GM12878 (cell line): ENCODE data around the gene ENPP6. TPM values are rescaled to one million over a fixed set of nuclear protein-coding genes. Genes with fewer than 3 reads are reported as not detected.

Experiments used
- FOXK2 ChIP-seq: fragments of 450-650 bp; IDR thresholded peaks from 2 replicates; pipeline ENCODE4 v1.6.1; 2017; ENCODE audit warnings: mild to moderate bottlenecking, moderate library complexity
- IKZF1 ChIP-seq: fragments of 450-650 bp; conservative IDR thresholded peaks from 2 replicates; pipeline ENCODE4 v1.6.1; 2017; ENCODE audit warnings: antibody characterized with exemption, mild to moderate bottlenecking
- MXI1 ChIP-seq: fragments of 150-350 bp; IDR thresholded peaks from 2 replicates; pipeline ENCODE4 v1.6.1; 2011; ENCODE audit warnings: low read depth, mild to moderate bottlenecking, inconsistent platforms, low read length, improper control_type of control experiment
- PAX8 ChIP-seq: fragments of 450-650 bp; IDR thresholded peaks from 2 replicates; pipeline ENCODE4 v1.6.1; 2017; ENCODE audit warnings: mild to moderate bottlenecking, moderate library complexity
- TCF7 ChIP-seq: IDR thresholded peaks from 2 replicates; pipeline ENCODE4 v1.6.1; 2014; ENCODE audit warnings: antibody characterized with exemption, borderline replicate concordance
- ZNF217 ChIP-seq: fragments of 450-650 bp; IDR thresholded peaks from 2 replicates; pipeline ENCODE4 v1.6.1; 2017; ENCODE audit warnings: antibody characterized with exemption, mild to moderate bottlenecking
- polyA plus RNA-seq, 11 experiments: library from polyadenylated mRNA; depleted of rRNA in 4 of 11; unstranded in 6 of 11; stranded (reverse) in 5 of 11; fragments of >200 nt; fragmentation: Nextera tagmentation in 4 of 11; fragmentation: Illumina TruSeq in 1 of 11; extraction: Ambion mirVana in 4 of 11; extraction: Trizol in 1 of 11; gene quantifications; 1 replicate in 1 of 11; 2 replicates in 10 of 11; pipeline versions ENCODE4 v1.2.1 to v1.2.3, GENCODE V29; 2011 to 2016; ENCODE audit warnings: inconsistent platforms in 2 of 11, missing spikeins in 2 of 11, low read depth in 1 of 11
- total RNA-seq, 4 experiments: library from RNA; depleted of rRNA in 3 of 4; stranded (reverse); fragments of >200 nt in 3 of 4; fragmentation: Illumina TruSeq in 1 of 4; extraction: Trizol in 1 of 4; gene quantifications; 2 replicates each; pipeline versions ENCODE4 v1.2.1 to v1.2.3, GENCODE V29; 2013 to 2021
- TF ChIP-seq, protein P1 (sequence below): IDR thresholded peaks from 2 replicates; pipeline ENCODE4 v1.6.1; 2012; ENCODE audit warnings: low read depth, low read length, improper control_type of control experiment
- TF ChIP-seq, protein P2 (sequence below): fragments of 150-350 bp; IDR thresholded peaks from 2 replicates; pipeline ENCODE4 v1.6.1; 2016; ENCODE audit warnings: low read depth, low read length
- TF ChIP-seq, protein P3 (sequence below): IDR thresholded peaks from 2 replicates; pipeline ENCODE4 v1.6.1; 2012; ENCODE audit warnings: low read depth, low read length, improper control_type of control experiment

Gene ENPP6
- total and polyA plus RNA-seq, 10 of the 15 experiments (the other 5 are each of a cell fraction or from before 2014, with no cell fraction given), result 0.04 to 1.0 (median 0.44) TPM; not detected in 1

DNA sequence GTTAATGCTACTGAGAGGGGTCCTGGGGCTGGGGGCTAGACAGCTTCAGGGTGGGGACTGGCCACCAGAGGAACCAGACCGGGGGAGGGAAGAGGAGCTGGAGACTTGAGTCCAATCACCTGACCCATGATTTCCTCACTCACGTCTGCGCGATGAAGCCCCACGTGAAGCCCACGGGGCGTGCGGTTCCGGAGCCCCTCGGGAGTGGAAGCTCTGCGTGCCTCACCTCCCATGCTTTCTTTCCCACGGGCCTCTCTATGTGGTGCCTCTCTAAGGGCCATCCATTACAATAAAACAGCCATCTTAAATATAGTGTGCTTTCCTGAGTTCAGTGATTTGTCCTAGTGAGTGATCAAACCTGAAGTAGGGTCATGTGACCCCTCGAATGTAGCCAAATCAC is 119.9 kb downstream of the ENPP6 start (continued):
- TF ChIP-seq PAX8, result no peak
- TF ChIP-seq, protein P1, sequence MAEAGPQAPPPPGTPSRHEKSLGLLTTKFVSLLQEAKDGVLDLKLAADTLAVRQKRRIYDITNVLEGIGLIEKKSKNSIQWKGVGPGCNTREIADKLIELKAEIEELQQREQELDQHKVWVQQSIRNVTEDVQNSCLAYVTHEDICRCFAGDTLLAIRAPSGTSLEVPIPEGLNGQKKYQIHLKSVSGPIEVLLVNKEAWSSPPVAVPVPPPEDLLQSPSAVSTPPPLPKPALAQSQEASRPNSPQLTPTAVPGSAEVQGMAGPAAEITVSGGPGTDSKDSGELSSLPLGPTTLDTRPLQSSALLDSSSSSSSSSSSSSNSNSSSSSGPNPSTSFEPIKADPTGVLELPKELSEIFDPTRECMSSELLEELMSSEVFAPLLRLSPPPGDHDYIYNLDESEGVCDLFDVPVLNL, result no peak
- TF ChIP-seq, protein P2, sequence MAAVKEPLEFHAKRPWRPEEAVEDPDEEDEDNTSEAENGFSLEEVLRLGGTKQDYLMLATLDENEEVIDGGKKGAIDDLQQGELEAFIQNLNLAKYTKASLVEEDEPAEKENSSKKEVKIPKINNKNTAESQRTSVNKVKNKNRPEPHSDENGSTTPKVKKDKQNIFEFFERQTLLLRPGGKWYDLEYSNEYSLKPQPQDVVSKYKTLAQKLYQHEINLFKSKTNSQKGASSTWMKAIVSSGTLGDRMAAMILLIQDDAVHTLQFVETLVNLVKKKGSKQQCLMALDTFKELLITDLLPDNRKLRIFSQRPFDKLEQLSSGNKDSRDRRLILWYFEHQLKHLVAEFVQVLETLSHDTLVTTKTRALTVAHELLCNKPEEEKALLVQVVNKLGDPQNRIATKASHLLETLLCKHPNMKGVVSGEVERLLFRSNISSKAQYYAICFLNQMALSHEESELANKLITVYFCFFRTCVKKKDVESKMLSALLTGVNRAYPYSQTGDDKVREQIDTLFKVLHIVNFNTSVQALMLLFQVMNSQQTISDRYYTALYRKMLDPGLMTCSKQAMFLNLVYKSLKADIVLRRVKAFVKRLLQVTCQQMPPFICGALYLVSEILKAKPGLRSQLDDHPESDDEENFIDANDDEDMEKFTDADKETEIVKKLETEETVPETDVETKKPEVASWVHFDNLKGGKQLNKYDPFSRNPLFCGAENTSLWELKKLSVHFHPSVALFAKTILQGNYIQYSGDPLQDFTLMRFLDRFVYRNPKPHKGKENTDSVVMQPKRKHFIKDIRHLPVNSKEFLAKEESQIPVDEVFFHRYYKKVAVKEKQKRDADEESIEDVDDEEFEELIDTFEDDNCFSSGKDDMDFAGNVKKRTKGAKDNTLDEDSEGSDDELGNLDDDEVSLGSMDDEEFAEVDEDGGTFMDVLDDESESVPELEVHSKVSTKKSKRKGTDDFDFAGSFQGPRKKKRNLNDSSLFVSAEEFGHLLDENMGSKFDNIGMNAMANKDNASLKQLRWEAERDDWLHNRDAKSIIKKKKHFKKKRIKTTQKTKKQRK, result no peak
- TF ChIP-seq ZNF217, result no peak
- TF ChIP-seq, protein P3, sequence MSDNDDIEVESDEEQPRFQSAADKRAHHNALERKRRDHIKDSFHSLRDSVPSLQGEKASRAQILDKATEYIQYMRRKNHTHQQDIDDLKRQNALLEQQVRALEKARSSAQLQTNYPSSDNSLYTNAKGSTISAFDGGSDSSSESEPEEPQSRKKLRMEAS, result no peak
- TF ChIP-seq TCF7, result no peak
- TF ChIP-seq IKZF1, result no peak
- TF ChIP-seq FOXK2, result no peak
- no peak for TF ChIP-seq MXI1
